GM19324 (cell line): ENCODE data around the gene SEC62.

Experiments
- ATAC-seq: cut with Tn5 transposase; IDR thresholded peaks from one replicate; pipeline ENCODE4 v1.9.1; 2021; ENCODE audit warnings: mild to moderate bottlenecking, moderate library complexity; ENCODE audit not compliant: unreplicated experiment, low FRiP score

SEC62 gene

GRCh38 chr3:169966428-169966950 is at the start of gene SEC62:
Gene SEC62 (plus strand): TSS chr3:169966807. CDS start chr3:169966823, 16 bp downstream.
- ATAC-seq: peak; percentile 92

- no peak for ATAC-seq
Observed at GRCh38 chr3:169923189-169923588, 43.4 kb upstream of the SEC62 start.

- ATAC-seq: no peak
Observed at GRCh38 chr3:169923831-169924230, 42.8 kb upstream of the SEC62 start.

- ATAC-seq: no peak
Observed at GRCh38 chr3:169929830-169930519, 36.6 kb upstream of the SEC62 start.

GRCh38 chr3:169930843-169931242 is 35.8 kb upstream of the SEC62 start:
- ATAC-seq: no peak

GRCh38 chr3:169931747-169932520 is 34.7 kb upstream of the SEC62 start:
- ATAC-seq: peak; percentile 93

- no peak for ATAC-seq
Observed at GRCh38 chr3:169939320-169939719, 27.3 kb upstream of the SEC62 start.

GRCh38 chr3:169939751-169940150 is 26.9 kb upstream of the SEC62 start:
- ATAC-seq: no peak

GRCh38 chr3:169940470-169941181 is 26.0 kb upstream of the SEC62 start:
- ATAC-seq: peak; percentile 83

- ATAC-seq: peak; percentile 70
Observed at GRCh38 chr3:169945313-169945712, 21.3 kb upstream of the SEC62 start.

- ATAC-seq: no peak
Observed at GRCh38 chr3:169946336-169946735, 20.3 kb upstream of the SEC62 start.

- ATAC-seq: peak; percentile 9
Observed at GRCh38 chr3:169948559-169949448, 17.8 kb upstream of the SEC62 start.

- no peak for ATAC-seq
Observed at GRCh38 chr3:169952045-169952444, 14.6 kb upstream of the SEC62 start.

GRCh38 chr3:169953462-169954141 is 13.0 kb upstream of the SEC62 start:
- ATAC-seq: no peak

GRCh38 chr3:169954142-169954756 is 12.4 kb upstream of the SEC62 start:
- no peak for ATAC-seq

GRCh38 chr3:169955406-169955805 is 11.2 kb upstream of the SEC62 start:
- ATAC-seq: no peak

GRCh38 chr3:169964176-169964575 is 2.4 kb upstream of the SEC62 start:
- ATAC-seq: no peak

GRCh38 chr3:169965562-169966427 is 812 bp upstream of the SEC62 start:
- ATAC-seq: no peak
